Stimulated activated CD8-positive, alpha-beta memory T cell treated with anti-CD3 and anti-CD28 coated beads, Interleukin-7, amount 100 ng/mL, for 4 hours (primary cell): ENCODE results near the gene ZNF487.
"Not testable (repeated sequence)": the region's sequence is repeated elsewhere in the genome, so short reads cannot be mapped to it uniquely, and the experiment has no call there.

ENCODE experiments used
- DNase-seq, 2 donors: peaks; one replicate each; pipeline ENCODE4 v3.0.0-alpha.2; 2020; ENCODE audit warnings: low read depth in 2 of 2

ZNF487 gene

GRCh38 chr10:43437141-43437870 is 395 bp downstream of the ZNF487 start:
- no peak for DNase-seq

DNA sequence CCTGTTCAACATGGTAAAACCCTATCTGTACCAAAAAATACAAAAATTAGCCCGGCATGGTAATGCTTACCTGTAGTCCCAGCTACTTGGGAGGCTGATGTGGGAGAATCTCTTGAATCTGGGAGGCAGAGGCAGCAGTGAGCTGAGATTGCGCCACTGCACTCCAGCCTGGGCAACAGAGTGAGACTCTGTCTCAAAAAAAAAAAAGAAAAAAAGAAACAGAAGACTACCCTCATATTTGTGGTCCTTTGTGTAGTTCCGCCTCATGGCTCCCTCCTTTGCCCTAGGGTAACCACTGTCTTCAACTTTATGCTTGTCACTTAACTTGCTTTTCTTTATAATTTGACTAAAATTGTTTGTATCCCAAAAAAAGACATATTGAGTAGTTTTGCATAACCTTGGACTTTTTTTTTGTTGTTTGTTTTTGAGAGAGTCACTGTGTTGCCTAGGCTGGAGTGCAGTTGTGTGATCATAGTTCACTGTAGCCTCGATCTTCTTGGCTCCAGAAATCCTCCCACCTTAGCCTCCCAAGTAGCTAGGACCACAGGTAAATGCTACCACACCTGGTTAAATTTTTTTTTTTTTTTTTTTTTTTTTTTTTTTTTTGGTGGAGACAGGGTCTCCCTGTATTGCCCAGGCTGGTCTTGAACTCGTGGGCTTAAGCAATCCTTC is 3.7 kb downstream of the ZNF487 start:
- DNase-seq, result no peak

- no peak for DNase-seq
Observed at GRCh38 chr10:43444323-43444722, 7.4 kb downstream of the ZNF487 start.

DNA sequence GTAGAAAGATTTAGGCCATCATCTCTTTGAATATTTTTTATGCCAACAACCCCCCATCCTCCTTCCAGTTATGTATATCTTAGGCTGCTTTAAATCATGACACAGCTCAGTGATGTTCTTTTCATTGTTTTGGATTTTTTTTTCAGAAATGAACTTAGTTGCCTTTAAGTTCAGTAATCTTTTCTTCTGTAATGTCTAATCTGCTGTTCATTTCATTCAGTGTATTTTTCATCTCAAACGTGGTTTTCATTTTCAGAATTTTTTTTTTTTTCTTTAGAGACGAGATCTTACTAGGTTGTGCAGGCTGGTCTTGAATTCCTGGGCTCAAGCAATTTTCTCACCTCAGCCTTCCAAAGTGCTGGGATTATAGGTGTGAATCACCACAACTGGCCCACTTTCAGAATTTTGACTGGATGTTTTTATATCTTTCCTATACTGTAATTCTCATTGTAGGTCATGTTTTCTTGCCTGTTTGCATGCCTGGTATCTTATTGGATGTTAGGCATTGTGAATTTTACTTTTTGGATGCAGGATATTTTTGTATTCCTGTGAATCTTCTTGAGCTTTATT is 8.1 kb downstream of the ZNF487 start:
- DNase-seq, result no peak

- not testable (repeated sequence) for DNase-seq
Observed at GRCh38 chr10:43446219-43447017, 9.5 kb downstream of the ZNF487 start.

GRCh38 chr10:43448742-43449141 is 11.8 kb downstream of the ZNF487 start:
- DNase-seq, result no peak

GRCh38 chr10:43452356-43452914 is 15.5 kb downstream of the ZNF487 start:
- DNase-seq, result no peak

DNA sequence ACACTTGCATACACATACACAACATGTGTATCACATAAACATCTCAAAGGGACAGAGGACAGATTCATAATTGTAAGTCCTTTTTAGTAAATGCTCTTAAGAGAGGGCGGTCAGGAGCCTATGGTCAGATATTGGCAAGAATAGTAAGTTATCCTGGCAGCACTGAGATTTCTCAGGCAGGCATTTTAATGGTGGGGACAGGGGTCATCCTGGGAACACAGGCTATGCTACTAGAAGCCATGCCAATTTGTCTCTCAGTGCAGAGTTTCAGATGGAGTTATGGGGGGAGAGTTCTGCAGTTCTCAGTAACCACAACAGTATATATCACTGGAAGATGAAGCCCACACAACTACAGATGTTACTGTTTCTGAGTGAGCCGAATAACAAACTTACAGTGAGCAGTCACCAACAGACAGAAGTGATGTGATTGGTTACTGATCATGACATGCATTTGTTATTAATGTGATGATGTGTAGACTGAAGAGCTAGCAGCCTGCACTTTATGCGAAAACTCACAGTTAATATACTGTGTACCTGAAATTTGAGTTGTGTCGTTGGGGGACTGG is 16.4 kb downstream of the ZNF487 start:
- DNase-seq, result no peak

DNA sequence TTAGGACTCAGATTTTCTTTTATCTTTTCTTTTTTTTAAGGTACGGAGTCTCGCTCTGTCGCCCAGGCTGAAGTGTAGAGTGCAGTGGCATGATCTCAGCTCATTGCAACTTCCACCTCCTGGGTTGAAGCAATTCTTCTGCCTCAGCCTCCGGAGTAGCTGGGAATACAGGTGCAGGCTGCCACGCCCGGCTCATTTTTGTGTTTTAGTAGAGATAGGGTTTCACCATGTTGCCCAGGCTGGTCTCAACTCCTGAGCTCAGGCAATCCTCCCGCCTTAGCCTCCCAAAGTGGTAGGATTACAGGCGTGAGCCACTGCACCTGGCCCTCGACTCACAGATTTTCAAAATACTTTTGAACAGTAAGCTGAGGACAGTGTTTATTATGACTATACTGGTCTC is 17.1 kb downstream of the ZNF487 start:
- DNase-seq, result not testable (repeated sequence)

- DNase-seq, result not testable (repeated sequence)
Observed at GRCh38 chr10:43456561-43456960, 19.6 kb downstream of the ZNF487 start.

DNA sequence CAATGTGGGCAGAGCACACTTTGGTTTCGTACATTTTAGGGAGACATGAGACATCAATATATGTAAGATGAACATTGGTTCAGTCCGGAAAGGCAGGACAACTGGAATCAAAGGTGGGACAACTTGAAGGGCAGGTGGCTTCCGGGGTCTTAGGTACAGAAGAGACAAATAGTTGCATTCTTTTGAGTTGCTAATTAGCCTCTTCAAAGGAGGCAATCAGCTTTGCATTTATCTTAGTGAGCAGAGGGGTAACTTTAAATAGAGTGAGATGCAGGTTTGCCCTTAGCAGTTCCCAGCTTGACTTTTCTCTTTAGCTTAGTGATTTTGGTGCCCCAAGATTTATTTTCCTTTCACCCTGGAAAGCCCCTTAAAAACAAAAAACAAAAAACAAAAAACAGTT is 21.3 kb downstream of the ZNF487 start:
- DNase-seq, result no peak

GRCh38 chr10:43461950-43462349 is 25.0 kb downstream of the ZNF487 start:
- no peak for DNase-seq

DNA sequence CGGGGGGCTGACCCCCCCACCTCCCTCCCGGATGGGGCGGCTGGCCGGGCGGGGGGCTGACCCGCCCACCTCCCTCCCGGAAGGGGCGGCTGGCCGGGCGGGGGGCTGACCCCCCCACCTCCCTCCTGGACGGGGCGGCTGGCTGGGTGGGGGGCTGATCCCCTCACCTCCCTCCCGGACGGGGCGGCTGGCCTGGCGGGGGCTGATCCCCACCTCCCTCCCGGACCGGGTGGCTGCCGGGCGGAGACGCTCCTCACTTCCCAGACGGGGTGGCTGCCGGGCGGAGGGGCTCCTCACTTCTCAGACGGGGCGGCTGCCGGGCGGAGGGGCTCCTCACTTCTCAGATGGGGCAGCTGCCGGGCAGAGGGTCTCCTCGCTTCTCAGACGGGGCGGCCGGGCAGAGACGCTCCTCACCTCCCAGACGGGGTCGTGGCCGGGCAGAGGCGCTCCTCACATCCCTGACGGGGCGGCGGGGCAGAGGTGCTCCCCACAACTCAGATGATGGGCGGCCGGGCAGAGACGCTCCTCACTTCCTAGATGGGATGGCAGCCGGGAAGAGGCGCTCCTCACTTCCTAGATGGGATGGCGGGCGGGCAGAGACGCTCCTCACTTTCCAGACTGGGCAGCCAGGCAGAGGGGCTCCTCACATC is 28.3 kb downstream of the ZNF487 start:
- not testable (repeated sequence) for DNase-seq

- not testable (repeated sequence) for DNase-seq
Observed at GRCh38 chr10:43465736-43466120, 28.8 kb downstream of the ZNF487 start.

GRCh38 chr10:43471146-43471545 is 34.2 kb downstream of the ZNF487 start:
- no peak for DNase-seq

DNA sequence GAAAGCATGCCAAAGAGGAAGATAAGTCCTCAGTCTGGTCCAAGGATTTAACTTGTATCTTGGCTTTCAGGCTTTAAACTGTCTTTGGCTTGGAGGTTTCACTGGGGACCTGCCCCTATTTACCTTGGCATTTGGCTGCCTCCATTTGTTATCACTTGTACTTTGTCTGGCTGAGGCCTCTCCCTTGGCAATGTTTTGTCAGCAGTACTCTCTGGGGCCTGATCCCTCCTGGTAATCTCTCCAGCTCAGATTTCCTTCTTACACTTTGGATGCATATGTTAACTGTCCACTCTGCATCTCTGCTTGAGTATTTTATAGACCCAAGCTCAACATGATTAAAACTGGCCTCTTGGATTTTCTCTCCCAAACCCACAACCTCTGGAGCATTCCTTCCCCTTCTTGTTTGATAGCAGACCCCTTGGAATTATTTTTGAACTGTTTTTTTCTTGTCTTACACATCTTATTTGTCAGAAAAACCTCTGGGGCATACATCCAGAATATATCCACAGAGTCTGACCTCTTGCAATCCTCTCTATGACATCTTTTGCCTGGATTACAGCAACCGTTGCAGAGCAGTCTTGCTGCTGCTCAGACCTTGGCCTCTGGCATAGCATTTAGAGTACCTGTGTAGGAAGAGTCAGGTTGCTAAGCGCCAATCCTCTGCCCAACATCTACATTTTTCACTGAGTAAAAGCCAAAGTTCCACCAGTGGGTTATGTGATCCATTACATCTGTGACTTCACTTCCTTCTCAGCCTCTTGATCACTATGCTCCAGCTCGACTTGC is 35.2 kb downstream of the ZNF487 start:
- DNase-seq, result no peak

GRCh38 chr10:43479275-43479674 is 42.4 kb downstream of the ZNF487 start:
- DNase-seq, result no peak

GRCh38 chr10:43482319-43483078 is 45.6 kb downstream of the ZNF487 start:
- DNase-seq, result no peak

GRCh38 chr10:43491855-43492254 is 54.9 kb downstream of the ZNF487 start:
- no peak for DNase-seq

DNA sequence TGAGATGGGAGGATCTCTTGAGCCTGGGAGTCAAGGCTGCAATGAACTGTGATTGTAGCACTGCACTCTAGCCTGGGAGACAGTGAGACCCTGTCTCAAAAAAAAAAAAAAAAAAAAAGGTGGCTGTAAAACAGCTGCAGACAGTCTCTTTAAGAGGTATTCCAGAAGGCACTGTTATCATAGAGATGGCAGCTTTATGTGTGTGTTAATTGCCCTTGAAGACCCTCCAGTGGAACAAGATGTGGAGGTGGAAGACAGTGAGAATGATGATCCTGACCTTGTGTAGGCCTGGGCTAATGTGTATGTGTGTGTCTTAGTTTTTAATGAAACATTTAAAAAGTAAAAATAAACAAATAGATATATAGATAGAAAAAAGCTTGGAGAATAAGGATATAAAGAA is 66.0 kb downstream of the ZNF487 start:
- DNase-seq, result no peak
